CD4-positive, alpha-beta T cell treated with Interleukin-1 beta for 1 hour (primary cell): ENCODE data around the gene KRTAP5-1.
A peak's percentile ranks its signal among the peaks of the same experiment; 100 is the strongest.

Source experiments
- DNase-seq, 2 donors: peaks; one replicate each; pipeline ENCODE4 v3.0.0-alpha.2; 2020 to 2022

KRTAP5-1 gene

DNA sequence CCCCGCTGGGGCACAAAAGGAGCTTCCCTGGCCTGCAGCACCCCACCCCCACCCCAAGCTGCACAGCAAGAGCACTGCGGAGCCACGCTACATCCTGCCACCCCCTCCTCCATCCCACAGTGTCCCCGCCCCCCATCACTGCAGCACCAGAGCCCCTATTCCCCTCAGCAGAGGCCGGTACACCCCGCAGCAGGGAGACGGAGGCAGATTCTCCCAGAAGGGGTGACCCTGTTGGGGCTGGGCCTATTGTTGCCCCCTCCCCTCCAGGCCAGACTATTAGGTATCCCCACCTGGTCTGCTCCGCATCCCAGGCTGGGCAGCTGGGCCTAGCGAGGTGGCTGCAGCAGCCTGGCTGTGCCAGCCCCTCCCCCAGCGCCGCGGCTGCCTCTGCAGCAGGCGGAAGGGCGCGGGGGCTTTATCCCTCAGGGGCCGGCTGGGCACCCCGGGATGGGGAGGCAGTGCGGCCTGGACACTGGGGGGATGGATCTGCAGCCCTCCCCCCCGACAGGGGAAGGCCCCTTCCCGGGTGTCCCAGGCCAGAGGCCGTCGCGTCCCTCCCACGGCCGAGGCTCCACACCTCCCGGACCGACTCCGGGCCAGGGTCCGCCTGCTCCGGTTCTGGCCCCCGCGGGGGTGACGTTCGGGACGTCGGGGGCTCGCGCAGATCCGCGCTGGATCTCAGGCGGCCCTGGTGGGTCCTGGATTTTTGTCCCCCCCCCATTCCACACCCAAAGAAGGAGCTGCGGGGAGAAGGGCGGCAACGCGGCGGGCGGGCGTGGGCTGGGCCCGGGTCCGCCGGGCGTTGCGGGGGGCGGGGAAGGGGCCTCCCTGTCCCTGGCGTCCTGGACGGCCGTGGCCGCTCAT lies 14.0 kb downstream of the KRTAP5-1 start:
- peak; percentile 41 to 50 for DNase-seq

- DNase-seq, result no peak
These were observed 14.6 kb downstream of the KRTAP5-1 start for GRCh38 chr11:1570531-1570895.

GRCh38 chr11:1570001-1570453 lies 15.1 kb downstream of the KRTAP5-1 start:
- DNase-seq, result no peak

- DNase-seq, result no peak
These were observed 15.8 kb downstream of the KRTAP5-1 start for GRCh38 chr11:1569251-1569780.

DNA sequence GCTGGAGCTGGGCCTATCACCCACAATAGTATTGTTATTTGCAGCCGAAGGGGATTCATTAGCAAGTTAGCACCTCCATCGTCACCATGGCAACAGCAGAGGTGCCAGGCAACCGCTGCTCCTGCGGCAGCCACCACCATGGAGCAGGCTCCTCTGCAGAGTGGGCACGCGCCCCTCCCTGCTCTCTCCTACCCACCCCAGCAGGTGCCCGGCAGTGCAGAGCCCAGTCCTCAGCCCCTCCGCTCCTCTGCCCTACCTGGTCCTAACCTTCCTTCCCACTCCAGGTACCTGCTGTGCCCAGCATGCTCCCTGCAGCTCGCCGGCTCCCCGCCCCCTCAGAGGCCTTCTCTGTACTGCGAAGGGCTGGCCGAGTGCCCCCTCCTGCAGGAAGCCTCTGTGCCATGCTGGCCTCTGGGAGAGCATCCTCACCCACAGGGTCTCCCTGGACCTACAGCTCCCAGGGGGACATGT lies 16.6 kb downstream of the KRTAP5-1 start:
- peak; percentile 77 to 78 for DNase-seq

GRCh38 chr11:1567721-1568100 lies 17.4 kb downstream of the KRTAP5-1 start:
- no peak for DNase-seq

DNA sequence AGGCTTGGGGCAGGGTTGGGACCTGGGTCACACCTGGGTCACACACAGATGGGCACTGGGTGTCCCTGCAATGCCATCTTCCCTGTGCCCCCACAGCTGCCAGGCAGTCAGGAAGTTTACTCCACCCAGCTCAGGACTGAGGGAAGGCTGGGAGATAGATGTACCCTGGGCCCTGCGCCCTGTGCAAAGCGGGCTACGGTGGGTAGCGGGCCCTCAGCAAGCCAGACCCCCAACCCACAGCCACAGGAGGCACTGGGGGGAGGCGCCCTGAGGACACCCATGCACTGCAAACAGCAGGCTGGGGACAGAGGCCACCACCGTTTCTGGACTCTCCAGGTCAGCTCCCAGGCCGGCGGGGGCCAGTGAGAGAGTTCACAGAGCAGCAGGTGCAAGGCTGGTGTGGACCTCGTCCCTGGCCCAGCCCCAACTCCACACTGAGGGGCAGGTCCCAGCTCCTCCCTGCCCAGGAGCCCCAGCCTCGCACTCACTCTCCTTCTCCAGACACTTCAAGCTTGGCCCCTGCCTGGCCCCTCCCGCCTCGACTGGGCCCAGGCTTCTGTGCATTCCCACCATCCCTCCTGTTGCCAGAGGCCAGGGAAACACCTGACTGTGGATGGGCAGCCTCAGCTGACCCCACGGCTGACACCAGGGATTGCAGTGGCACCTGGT lies 17.9 kb downstream of the KRTAP5-1 start:
- DNase-seq, result no peak

- DNase-seq, result no peak
These were observed 18.6 kb downstream of the KRTAP5-1 start for GRCh38 chr11:1566381-1567051.

DNA sequence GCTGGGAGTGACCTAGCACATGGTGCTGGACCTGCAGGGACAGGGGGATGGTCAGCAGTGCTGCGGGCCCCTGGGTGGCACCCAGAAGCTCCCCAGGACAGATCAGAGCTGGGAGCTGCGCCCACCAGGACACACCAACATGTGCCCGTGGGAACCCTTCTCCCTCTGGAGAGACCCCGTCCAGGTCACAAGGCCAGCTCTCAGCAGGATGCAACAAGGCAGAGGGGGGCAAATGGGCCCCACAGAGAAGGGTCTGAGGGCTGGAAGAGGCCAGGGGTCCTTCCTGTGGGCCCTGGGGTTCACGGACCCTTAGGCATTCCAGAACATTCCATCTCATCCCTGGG lies 19.2 kb downstream of the KRTAP5-1 start:
- DNase-seq, result no peak

DNA sequence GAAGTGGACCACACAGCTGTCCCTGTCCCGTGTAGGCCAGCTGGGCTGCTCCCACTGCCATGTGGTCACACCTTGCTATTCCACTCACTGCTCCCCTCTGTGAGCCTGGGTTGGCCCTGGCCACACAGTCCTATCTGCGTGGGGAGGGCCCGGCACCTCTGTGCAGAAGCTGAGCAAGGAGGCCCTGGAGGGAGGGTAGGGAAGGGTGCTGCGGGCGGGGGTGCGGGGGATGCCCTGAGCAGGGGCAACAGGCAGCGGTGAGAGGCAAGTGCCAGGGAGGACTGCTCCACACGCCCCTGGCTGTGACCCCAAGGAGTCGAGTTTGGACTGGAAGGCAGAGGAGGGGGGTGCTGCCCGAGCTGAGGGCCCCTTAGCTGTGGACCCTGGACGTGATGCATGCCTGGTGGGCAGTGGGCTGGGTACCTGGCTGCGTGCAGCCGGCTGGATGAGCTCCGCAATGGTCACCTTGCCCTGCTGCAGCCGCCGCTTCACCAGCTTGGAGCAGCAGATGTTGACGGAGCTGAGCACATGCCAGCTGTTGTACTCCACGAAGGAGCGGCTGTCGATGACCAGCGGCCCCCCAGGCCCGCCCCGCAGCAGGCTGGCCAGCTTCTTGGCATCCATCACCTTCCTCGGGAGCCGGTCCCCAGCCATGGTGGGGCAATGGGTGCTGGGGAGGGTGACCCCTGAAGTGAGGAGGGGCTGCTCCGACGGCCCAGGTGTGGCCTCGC lies 19.7 kb downstream of the KRTAP5-1 start:
- no peak for DNase-seq

DNA sequence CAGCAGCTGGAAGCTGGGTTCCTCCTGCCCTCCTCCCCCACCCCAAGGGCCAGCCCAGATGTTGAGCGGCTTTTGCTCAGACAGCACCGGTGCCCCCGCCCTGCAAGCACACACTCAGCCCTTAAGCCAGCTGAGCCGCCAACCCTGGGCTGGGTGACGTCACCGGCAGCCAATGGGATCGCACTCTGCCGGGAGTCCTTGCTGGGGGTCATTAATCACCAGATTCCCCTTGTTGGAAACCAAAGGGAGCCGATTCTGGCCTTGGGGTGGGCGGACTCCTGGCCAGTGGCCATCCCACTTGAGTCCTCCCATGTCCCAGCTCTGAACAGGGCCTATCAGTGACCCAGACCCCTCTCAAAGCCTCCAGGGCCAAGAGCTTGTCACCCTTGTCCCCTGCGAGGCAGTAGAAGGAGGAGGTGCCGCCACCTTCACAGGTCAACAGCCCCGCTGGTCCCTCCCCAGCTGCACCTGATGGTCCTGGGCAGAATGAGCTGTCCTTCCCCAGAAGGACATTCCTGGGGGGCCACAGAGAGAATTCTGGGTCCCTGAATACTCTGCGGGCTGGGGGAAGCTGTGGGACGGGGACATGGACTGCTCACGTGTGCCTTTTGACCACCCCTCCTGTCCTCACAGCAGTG lies 20.4 kb downstream of the KRTAP5-1 start:
- peak in 1 of 2 donors; percentile 51 for DNase-seq

GRCh38 chr11:1563697-1564534 lies 21.2 kb downstream of the KRTAP5-1 start:
- no peak for DNase-seq

DNA sequence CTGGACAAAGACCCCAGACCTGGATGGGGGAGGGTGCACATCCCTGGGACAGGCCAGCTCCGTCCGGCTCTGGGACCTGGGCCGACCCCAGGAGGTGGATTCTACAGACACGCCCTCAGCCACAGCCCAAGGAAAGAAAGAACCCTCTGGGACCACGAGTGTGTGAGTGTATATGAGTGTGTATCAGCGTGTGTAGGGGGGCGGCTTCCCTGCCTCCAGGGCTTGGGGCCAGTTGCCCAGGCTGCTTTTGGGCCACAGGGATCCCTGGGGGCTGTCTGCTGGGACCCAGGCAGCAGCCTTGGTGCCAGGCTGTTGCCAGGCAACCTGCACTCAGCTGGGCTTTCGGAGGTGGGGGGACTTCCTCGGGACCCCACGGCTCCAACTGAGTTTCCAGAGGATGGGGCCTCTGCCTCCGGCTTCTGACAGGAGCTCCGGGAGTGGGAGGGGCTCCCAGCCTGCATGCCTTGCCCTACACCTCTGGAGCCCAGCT lies 21.9 kb downstream of the KRTAP5-1 start:
- DNase-seq, result no peak

DNA sequence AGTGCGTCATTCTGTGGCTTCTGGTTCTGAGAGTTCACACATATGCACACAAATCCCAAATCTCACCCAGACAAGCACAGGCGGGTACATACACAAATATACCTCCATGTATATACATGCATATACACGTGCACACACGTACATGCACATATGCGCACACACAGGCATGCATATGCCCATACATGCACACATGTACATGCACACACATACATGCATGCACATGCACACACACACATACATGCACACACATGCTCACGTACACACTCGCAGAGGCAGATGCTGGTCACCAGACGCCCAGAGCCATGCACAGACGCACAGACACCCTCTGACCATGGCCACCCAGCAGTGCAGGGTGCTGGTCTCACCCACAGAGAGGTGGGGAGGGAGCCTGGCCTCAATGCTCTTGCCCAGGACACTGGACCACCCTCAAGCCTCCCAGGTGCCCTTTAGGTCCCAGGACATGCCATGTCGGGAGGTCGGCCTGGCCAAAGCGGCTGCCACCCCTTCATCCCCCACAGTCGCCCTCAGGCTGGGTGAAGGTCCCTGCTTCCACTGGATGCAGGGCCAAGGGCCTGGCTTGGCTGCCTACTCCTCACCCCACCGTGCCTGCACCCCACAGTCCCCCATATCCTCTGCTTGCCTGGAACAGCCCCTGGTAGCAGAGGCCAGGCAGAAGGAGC lies 22.5 kb downstream of the KRTAP5-1 start:
- no peak for DNase-seq

DNA sequence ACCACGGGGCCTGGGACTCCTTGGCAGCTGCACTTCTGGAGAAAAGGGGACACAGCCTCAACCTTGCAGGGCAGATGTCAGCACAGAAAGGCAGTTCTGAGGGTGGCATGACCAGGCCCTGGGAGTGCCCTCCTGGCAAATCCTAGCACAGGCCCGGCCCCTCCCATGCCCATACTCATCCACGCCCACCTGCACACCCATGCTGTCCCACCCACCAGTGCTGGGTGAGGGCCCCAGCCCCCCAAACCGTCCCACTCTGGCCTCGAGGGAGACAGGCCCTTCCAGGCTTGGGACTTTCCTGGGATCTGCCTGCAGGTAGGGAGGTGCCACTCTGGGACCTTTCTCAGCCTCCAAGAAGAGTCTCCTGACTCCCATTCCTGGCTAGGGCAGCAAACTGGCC lies 23.1 kb downstream of the KRTAP5-1 start:
- no peak for DNase-seq

- no peak for DNase-seq
These were observed 23.8 kb downstream of the KRTAP5-1 start for GRCh38 chr11:1561266-1561665.

DNA sequence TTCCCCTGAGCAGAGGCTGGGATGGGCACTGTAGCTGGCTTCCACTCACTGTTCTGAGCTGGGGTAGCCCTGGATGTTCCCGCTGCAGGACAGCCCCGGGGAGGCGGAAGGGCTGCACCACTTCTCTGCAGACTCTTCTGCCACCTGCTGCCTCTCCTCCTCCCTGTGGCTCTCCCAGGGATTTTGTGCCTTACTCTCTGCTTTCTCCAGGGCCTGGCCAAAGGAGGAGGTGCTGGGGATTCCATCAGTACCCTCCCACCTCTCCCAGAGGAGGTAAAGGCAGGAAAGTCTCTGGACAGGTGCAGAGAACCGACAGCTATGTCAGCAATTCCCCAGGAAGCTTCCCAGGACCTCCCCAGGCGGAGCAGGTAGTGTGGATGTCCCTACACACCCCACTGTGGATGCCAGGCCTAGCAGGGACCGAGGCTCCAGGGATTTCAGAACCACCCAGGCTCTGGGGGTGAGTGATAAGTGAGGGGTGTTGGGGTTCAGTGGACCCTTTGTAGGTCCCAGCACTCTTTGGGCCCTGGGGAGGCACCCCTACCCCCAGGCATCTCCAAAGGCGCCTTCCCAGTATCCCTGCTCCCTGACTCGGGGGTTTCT lies 24.3 kb downstream of the KRTAP5-1 start:
- DNase-seq, result no peak

DNA sequence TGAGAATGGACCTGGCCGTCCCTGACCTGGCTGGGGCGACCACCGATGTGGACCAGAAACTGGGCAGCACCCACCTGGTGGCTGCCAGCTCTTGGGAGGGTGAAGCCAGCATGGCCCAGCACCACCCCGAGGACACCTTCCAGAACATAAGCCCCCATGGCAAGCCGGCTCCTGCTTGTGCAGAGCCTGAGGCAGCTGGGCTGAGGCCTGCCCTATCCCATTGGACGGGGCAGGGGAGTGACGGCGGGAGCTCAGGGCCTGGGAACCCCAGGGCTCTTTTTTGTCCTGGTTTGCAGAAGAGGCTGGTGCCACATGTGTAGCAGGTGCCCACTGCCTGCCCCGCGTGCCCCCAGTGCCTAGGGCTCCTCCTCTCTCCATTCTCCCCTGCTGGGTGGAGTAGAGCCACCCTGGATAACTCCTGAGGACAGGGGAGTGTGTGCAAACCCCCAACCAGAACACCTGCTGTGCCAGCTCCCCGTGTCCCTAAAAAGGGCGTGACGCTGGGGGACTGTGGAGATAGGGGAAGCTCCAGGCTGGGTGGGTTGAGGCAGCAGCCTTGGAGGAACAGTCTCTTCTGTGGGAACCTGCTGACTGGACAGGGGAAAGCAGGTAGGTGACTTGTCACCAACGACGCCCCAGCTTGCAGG lies 25.0 kb downstream of the KRTAP5-1 start:
- DNase-seq, result no peak

DNA sequence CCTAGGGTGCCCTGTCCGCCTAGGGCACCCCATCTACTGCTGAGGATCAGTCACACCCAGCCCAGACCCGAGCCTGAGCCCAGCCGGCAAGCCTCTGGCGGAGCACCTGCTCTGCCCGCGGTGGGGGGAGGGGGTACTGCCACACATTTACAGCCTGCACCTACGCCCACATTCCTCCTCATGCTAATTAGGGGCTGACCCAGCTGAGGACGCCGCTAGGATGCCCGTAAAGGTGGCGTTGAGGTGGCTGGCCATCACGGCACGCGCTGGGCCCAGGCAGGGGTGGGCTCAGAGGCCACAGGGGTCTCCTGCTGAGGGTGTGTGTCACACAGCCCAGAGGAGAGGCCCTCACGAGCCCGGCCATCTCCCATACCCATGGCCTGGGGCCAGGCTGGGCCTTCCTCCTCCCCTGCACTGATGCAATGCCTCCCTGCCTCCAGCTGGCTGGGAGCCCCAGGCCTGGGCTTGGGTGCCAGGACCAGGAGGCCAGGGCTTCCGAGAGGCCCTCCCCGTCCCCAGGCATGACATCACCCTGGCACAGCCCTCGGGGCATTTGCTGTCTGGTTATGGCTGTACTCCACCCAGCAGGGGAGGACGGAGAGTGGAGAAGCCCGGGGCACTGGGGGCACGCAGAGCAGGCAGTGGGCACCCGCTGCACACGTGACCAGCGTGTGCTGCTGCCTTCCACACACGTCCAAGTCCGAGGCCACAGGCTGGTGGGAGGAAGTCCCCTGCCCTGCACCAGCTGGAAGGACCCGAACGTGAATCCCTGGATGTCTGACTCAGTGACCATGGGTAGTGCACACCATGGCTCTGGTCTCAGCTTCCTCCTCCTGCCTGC lies 25.8 kb downstream of the KRTAP5-1 start:
- no peak for DNase-seq
